HG03025 (cell line): ENCODE measurements around the gene LY6G6D.

Experiments
- ATAC-seq: cut with Tn5 transposase; IDR thresholded peaks from one replicate; pipeline ENCODE4 v1.9.1; 2021; ENCODE audit warnings: mild to moderate bottlenecking, moderate library complexity; ENCODE audit not compliant: unreplicated experiment, low FRiP score

LY6G6D gene

GRCh38 chr6:31715022-31715958, at the start of gene LY6G6D:
LY6G6D (plus strand) TSS chr6:31715348; CDS start chr6:31715356, 8 bp downstream.
- no peak for ATAC-seq

- peak; percentile 68 for ATAC-seq
Observed at GRCh38 chr6:31665501-31666336, 49.4 kb upstream of the LY6G6D start, which contains the start of gene CSNK2B. CSNK2B (plus strand) TSS chr6:31666080; CDS start chr6:31666832, 752 bp downstream.

- ATAC-seq = no peak
Observed at GRCh38 chr6:31666337-31666965, 48.7 kb upstream of the LY6G6D start.

GRCh38 chr6:31669676-31670075, 45.5 kb upstream of the LY6G6D start, which contains the start of gene LY6G5B:
LY6G5B (plus strand) TSS chr6:31669976; CDS start chr6:31670951, 975 bp downstream.
- ATAC-seq = no peak

GRCh38 chr6:31676322-31676903, 38.7 kb upstream of the LY6G6D start:
- ATAC-seq = no peak

- no peak for ATAC-seq
Observed at GRCh38 chr6:31676904-31677303, 38.2 kb upstream of the LY6G6D start.

GRCh38 chr6:31677955-31678354, 37.2 kb upstream of the LY6G6D start:
- ATAC-seq = no peak

GRCh38 chr6:31680226-31681134, 34.7 kb upstream of the LY6G6D start, which contains the start of gene LY6G5C:
LY6G5C (minus strand) TSS chr6:31681067; CDS start chr6:31680373, 694 bp downstream.
- ATAC-seq = no peak

GRCh38 chr6:31681135-31681671, 33.9 kb upstream of the LY6G6D start:
- ATAC-seq = no peak

- no peak for ATAC-seq
Observed at GRCh38 chr6:31683591-31683990, 31.6 kb upstream of the LY6G6D start.

GRCh38 chr6:31686483-31686882, 28.7 kb upstream of the LY6G6D start:
- no peak for ATAC-seq

GRCh38 chr6:31687321-31687720, 27.8 kb upstream of the LY6G6D start:
- ATAC-seq = no peak

- ATAC-seq = no peak
Observed at GRCh38 chr6:31687860-31688693, 27.1 kb upstream of the LY6G6D start.

- ATAC-seq = no peak
Observed at GRCh38 chr6:31689249-31690110, 25.7 kb upstream of the LY6G6D start.

GRCh38 chr6:31690231-31691077, 24.7 kb upstream of the LY6G6D start:
- ATAC-seq = no peak

GRCh38 chr6:31691078-31691463, 24.1 kb upstream of the LY6G6D start:
- ATAC-seq = no peak
